H54 (cell line): Measurements from ENCODE around the gene HYDIN.
"Not testable (repeated sequence)": the region's sequence is repeated elsewhere in the genome, so short reads cannot be mapped to it uniquely, and the experiment has no call there.

Experiments used
- DNase-seq: peaks from one replicate; pipeline ENCODE4 v3.0.0; 2011; ENCODE audit warnings: low spot score, mixed read lengths; ENCODE audit not compliant: insufficient read length
- FAIRE-seq: peaks from 3 replicates; lab custom pipeline; 2011; peaks lifted over from hg19 to GRCh38; lab: Jason Lieb, UNC

HYDIN gene

GRCh38 chr16:70984675-70985074, 245.8 kb downstream of the HYDIN start:
- not testable (repeated sequence) for DNase-seq, FAIRE-seq

GRCh38 chr16:70968332-70968731, 262.2 kb downstream of the HYDIN start:
- not testable (repeated sequence) for DNase-seq, FAIRE-seq

GRCh38 chr16:70960169-70960568, 270.4 kb downstream of the HYDIN start:
- not testable (repeated sequence) for DNase-seq, FAIRE-seq

- not testable (repeated sequence) for DNase-seq, FAIRE-seq
Observed at GRCh38 chr16:70954922-70955321, 275.6 kb downstream of the HYDIN start.

GRCh38 chr16:70953824-70954223, 276.7 kb downstream of the HYDIN start:
- not testable (repeated sequence) for FAIRE-seq, DNase-seq

DNA sequence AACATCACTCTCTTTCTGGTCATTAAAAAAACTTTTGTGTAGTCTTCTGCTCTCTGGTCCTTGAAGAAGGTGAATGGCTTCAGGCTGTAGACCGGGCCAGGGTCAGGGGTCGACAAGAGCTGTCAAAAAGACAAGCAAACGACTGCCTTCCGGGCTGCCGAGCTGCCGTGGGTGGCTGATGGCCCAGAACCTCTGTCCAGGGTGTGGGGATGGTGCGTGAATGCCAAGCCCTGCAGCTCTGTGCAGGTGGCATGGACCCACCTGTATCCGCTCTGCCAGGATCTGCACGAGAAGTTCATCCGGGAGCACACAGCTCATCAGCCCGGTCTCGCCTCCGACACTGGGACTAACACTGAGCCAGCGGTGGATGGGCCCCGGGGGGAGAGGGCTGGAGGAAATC, 287.0 kb downstream of the HYDIN start:
- not testable (repeated sequence) for DNase-seq, FAIRE-seq

DNA sequence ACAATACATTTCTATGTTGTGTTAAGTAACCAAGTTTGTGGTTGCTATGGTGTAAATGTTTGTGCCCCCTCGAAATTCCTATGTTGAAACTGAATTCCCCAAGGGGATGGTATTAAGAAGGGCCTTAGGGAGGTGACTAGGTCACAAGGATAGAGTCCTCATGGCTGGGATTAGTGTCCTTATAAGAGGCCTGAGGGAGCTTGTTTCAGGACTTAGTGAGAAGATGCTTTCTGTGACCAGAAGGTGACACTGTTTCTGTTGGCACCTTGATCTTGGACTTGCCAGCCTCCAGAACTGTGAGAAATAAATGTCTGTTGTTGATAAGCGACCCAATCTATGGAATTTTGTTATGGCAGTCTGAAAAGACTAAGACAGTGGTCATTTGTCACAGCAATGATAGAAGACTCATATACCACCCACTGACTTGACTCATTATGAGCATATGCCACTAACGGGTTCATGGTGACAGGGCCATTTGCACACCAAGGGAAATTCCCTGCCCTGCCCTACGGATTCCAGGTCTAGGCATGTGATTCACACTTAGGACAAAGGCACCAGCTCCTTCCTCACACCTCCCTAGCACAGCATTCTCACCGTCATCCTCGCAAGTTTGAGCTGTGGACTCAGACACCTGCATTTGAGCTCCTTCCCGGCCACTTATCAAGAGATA, 290.7 kb downstream of the HYDIN start:
- not testable (repeated sequence) for DNase-seq, FAIRE-seq

- DNase-seq, FAIRE-seq: not testable (repeated sequence)
Observed at GRCh38 chr16:70936781-70937525, 293.6 kb downstream of the HYDIN start.

GRCh38 chr16:70935325-70935724, 295.2 kb downstream of the HYDIN start:
- not testable (repeated sequence) for DNase-seq, FAIRE-seq

GRCh38 chr16:70933746-70934145, 296.8 kb downstream of the HYDIN start:
- DNase-seq, FAIRE-seq: not testable (repeated sequence)

- DNase-seq, FAIRE-seq: not testable (repeated sequence)
Observed at GRCh38 chr16:70930757-70931156, 299.8 kb downstream of the HYDIN start.

GRCh38 chr16:70922164-70922563, 308.4 kb downstream of the HYDIN start:
- DNase-seq = not testable (repeated sequence)

GRCh38 chr16:70920661-70921060, 309.9 kb downstream of the HYDIN start:
- not testable (repeated sequence) for FAIRE-seq

More at GRCh38 chr16:70922164-70922563, 308.4 kb downstream of the HYDIN start:
- FAIRE-seq = not testable (repeated sequence)

DNA sequence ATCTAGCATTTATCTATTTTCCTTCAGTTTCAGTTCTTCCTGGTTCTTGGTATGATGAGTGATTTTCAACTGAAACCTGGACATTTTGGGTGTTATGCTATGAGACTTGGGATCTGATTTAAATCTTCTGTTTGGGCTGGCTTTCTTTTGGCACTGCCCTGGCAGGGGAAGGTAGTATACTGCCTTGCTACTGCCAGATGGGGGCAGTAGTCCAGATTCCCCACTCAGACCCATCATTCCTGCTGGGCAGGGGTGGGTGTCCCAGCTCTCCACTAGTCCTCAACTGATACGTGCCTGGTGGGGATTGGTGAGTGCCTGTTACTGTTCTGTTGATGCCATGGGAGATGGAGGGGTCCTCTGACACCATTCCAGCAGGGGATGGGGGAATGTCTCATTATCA, 342.3 kb downstream of the HYDIN start:
- not testable (repeated sequence) for DNase-seq, FAIRE-seq

More at GRCh38 chr16:70920661-70921060, 309.9 kb downstream of the HYDIN start:
- DNase-seq = not testable (repeated sequence)

DNA sequence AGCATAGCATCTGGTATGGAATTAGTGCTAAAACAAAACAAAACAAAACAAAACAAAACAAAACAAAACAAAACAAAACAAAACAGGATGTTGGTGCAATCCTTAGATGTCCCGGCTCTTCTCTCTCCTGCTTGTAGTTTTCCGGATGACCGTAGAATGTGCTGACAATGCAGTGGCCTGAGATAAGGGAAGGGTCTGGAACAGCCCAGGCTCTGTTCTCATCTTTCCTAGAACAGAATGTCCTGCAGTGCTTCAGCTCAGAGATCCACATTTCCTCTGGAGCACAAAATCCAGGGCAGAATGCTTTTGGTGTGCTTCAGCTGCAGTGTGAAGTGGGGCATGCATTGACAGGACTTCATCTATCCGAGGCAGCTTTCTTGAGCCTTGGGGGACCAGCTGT, 345.9 kb downstream of the HYDIN start:
- not testable (repeated sequence) for DNase-seq, FAIRE-seq

DNA sequence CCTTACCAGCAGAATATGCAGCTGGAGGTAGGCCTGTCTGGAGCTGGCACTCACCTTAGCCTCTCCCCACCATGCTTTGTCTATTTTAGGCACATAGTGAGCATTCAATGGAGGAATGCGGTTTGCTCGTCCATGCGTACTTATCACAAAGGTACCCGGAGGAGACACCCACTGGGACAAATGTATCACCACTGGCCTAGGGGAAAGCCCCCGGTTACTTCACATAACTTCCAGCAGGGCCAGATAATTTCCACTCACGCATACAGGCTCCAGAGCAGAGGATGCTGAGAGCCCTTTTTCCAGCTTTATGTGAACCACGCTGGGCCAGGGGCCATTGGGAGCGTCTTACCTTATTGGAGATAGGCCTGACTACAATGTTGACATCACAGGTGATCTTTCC, 348.2 kb downstream of the HYDIN start:
- FAIRE-seq, DNase-seq: not testable (repeated sequence)

DNA sequence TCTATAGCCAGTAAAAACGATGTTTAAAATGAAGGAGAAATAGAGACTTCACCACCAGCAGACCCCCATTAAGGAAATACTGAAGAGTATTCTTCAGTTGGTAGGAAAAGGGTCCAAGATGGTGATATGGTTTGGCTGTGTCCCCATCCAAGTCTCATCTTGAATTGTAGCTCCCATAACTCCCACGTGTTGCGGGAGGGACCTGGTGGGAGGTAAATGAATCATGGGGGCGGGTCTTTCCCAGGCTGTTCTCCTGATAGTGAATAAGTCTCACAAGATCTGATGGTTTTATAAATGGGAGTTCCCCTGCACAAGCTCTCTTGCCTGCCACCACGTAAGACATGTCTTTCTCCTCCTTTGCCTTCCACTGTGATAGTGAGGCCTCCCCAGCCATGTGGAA, 352.6 kb downstream of the HYDIN start:
- DNase-seq, FAIRE-seq: not testable (repeated sequence)

GRCh38 chr16:70876442-70876841, 354.1 kb downstream of the HYDIN start:
- DNase-seq, FAIRE-seq: not testable (repeated sequence)

DNA sequence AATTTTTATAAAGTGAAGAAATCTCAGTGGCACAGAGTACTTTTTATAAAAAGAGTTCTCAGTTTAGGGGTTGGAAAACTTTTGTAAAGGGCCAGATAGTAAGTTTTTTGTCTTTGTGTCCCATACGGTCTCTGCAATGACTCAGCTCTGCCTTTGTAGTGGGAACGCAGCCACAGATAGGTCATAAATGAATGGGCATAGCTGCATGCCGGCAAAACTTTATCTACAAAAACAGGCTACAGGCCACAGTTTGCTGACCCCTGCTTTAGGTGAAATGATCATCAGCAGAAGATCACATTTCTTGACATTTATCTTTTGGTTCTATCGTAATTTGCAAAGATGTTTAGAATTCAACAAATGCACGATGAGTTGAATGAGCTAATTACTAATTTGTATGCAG, 365.8 kb downstream of the HYDIN start:
- not testable (repeated sequence) for FAIRE-seq, DNase-seq

DNA sequence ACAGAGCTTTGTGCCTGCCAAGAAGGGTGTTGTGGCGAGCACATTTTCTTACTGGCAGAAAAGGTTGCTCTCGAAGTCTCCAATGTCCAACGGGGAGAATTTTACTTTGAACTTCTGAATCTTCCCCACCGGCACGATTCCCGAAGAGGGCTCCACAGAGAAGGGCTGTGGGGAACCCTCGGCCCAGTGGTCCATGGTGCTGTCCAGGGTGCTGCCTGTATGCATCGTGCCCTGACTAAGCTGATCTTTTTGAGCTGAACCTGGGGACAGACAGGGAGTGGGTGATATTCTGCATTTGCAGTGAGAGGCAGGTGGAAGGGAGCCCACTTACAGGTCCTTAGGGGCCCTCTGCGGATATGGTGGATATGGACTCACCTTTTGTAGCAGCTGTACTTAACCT, 368.5 kb downstream of the HYDIN start:
- FAIRE-seq = not testable (repeated sequence)

GRCh38 chr16:70851299-70851698, 379.2 kb downstream of the HYDIN start:
- not testable (repeated sequence) for FAIRE-seq, DNase-seq

More for the DNA sequence above, 368.5 kb downstream of the HYDIN start:
- not testable (repeated sequence) for DNase-seq
